Thoracic aorta (tissue), 2 donors: ENCODE results near the gene INHA. TPM values are rescaled to one million over a fixed set of nuclear protein-coding genes. Genes with fewer than 3 reads are reported as not detected.
A peak's percentile ranks its signal among the peaks of the same experiment; 100 is the strongest.

Source experiments
- ATAC-seq: fragments of 150-250 bp; one replicate; pipeline ENCODE4 v1.8.0; 2017; ENCODE audit warnings: low read depth; ENCODE audit not compliant: insufficient number of reproducible peaks, low FRiP score
- DNase-seq: peaks from one replicate; pipeline ENCODE4 v3.0.0-alpha.2; 2020; ENCODE audit warnings: low spot score
- H3K27ac ChIP-seq, 2 donors: fragments of 200-600 bp; sonication (generic); 1 replicate in 1 of 2; 2 replicates in 1 of 2; pipeline ENCODE4 v1.5.1; 2016; ENCODE audit warnings: mild to moderate bottlenecking in 2 of 2, moderate library complexity in 2 of 2
- H3K27me3 ChIP-seq: fragments of 200-600 bp; sonication (generic); replicated peaks from 2 replicates; pipeline ENCODE4 v1.6.0; 2016; ENCODE audit warnings: mild to moderate bottlenecking; ENCODE audit not compliant: insufficient read depth
- H3K36me3 ChIP-seq: fragments of 200-600 bp; sonication (generic); one replicate; pipeline ENCODE4 v1.5.1; 2016
- H3K4me1 ChIP-seq, 2 donors: fragments of 200-600 bp; sonication (generic); 1 replicate in 1 of 2; 2 replicates in 1 of 2; pipeline versions ENCODE4 v1.5.1 to v1.6.0; 2016; ENCODE audit warnings: low read depth in 2 of 2, mild to moderate bottlenecking in 1 of 2; ENCODE audit not compliant: control insufficient read depth in 1 of 2
- H3K4me3 ChIP-seq: fragments of 200-600 bp; sonication (generic); 2 replicates; pipeline ENCODE4 v1.5.1; 2016; ENCODE audit warnings: mild to moderate bottlenecking
- H3K9me3 ChIP-seq: fragments of 200-600 bp; sonication (generic); 2 replicates; pipeline ENCODE4 v1.5.1; 2016
- total RNA-seq, 2 donors: library from RNA; depleted of rRNA; stranded (reverse); fragments of >200 nt; gene quantifications; one replicate each; pipeline versions ENCODE4 v1.1.0 to v1.2.3, GENCODE V29; 2016
- TF ChIP-seq, protein P1 (sequence below): fragments of 200-600 bp; sonication (generic); IDR thresholded peaks from one replicate; pipeline ENCODE4 v1.5.1; 2019; ENCODE audit warnings: antibody characterized with exemption

Gene INHA, protein sequence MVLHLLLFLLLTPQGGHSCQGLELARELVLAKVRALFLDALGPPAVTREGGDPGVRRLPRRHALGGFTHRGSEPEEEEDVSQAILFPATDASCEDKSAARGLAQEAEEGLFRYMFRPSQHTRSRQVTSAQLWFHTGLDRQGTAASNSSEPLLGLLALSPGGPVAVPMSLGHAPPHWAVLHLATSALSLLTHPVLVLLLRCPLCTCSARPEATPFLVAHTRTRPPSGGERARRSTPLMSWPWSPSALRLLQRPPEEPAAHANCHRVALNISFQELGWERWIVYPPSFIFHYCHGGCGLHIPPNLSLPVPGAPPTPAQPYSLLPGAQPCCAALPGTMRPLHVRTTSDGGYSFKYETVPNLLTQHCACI
- total RNA-seq, result 1 to 10 TPM; 1.2 to 1.6 TPM

DNA sequence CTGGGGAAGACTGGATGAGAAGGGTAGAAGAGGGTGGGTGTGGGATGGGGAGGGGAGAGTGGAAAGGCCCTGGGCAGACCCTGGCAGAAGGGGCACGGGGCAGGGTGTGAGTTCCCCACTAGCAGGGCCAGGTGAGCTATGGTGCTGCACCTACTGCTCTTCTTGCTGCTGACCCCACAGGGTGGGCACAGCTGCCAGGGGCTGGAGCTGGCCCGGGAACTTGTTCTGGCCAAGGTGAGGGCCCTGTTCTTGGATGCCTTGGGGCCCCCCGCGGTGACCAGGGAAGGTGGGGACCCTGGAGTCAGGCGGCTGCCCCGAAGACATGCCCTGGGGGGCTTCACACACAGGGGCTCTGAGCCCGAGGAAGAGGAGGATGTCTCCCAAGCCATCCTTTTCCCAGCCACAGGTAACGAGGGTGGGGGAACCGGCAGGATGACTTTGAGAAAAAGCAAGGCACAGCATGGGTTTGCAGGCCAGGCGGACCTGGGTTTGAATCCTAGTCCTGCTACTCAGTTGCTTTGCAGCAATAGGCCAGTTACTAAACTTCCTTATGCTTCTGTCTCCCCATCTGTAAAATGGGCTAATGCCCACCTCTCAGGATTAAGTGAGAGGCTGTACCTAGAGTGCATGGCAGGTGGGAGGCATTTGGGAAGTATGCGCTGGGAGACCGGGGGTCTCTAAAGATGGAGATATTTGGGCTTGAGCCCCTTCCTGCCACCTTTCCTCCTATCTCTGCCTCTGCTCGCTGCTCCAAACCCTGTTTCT, at the start of gene INHA:
TSS of gene INHA (plus strand) at position 74 of the 765 bp plus-strand sequence. CDS start at position 139, 65 bp downstream.
- Histone ChIP-seq H3K36me3 (peaks cover 3% of the 10 kb centered on the region), H3K27ac (peak within 1 kb of the TSS; percentile 82 to 93), H3K4me1 (peaks cover 7 to 18% of the 10 kb centered on the region in 2 donors), H3K9me3 (no peaks in the 10 kb centered on the region), H3K27me3 (no peaks in the 10 kb centered on the region), H3K4me3 (peak within 1 kb of the TSS; percentile 89)
- DNase-seq (no peak), ATAC-seq (no peak)
- TF ChIP-seq, protein P1, sequence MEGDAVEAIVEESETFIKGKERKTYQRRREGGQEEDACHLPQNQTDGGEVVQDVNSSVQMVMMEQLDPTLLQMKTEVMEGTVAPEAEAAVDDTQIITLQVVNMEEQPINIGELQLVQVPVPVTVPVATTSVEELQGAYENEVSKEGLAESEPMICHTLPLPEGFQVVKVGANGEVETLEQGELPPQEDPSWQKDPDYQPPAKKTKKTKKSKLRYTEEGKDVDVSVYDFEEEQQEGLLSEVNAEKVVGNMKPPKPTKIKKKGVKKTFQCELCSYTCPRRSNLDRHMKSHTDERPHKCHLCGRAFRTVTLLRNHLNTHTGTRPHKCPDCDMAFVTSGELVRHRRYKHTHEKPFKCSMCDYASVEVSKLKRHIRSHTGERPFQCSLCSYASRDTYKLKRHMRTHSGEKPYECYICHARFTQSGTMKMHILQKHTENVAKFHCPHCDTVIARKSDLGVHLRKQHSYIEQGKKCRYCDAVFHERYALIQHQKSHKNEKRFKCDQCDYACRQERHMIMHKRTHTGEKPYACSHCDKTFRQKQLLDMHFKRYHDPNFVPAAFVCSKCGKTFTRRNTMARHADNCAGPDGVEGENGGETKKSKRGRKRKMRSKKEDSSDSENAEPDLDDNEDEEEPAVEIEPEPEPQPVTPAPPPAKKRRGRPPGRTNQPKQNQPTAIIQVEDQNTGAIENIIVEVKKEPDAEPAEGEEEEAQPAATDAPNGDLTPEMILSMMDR, result no peak

DNA sequence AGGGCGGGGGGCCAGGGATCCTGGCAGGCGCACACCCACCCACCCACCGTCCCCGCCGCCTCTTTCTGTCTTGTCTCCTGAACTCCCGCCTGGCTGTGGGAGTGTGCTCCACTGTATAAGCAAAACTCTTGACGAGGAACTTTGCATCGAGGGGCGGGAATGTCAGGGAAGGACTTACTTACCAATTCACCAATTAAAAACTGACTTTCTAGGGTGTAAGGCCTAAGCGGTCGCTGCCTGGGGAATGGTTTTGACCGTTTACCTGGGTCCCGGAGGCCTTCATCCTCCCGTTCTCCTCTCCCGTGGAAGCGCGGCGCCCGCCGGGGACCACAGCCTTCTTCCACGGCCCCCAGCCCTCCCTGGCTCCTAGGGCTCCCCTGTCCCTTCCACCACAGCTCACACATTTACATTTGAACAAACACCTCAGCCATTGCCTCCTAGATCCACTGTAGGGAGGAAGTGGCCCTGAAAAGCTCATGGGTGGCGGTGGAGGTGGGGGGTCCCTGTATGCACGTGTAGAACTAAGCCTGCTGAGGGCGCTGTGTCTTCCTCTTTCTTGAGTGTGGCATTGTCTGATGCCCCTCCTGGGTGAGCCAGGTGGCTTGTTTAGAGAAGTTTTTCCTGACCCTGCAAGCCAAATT, 49.0 kb upstream of the INHA start:
- no peaks in the 10 kb centered on the region for H3K27me3 ChIP-seq
- H3K9me3 ChIP-seq, result no peaks in the 10 kb centered on the region
- TF ChIP-seq, protein P1, result no peak
- DNase-seq (no peak), ATAC-seq (no peak)
- no peaks in the 10 kb centered on the region for H3K36me3 ChIP-seq
- peaks cover 0 to 25% of the 10 kb centered on the region in 2 donors for H3K4me1 ChIP-seq
- peak overlapping the region; percentile 66 for H3K4me3 ChIP-seq
- no peak overlapping the region for H3K27ac ChIP-seq

DNA sequence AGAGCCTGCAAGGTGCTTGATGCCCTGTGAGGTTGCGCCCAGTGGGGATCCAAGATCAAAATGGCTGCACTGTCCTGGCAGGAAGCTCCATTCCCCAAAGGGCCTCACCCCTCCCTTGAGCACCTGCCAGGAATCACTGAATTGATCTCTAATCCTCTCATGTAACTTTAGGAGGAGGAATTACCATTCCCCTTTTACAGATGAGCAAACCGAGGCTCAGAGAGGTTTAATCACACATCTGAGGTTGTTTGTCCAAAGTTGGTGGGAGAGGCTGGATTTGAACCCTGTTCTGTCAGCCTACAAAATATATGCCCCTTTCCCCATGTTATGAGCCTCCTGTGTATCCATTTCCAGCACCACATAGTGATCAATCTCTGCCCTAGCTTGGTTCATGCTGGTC, 47.3 kb upstream of the INHA start:
- no peak for DNase-seq
- no peak for ATAC-seq
- Histone ChIP-seq H3K27ac (no peak overlapping the region), H3K36me3 (no peaks in the 10 kb centered on the region), H3K4me3 (no peak overlapping the region), H3K27me3 (no peaks in the 10 kb centered on the region), H3K9me3 (no peaks in the 10 kb centered on the region), H3K4me1 (peaks cover 0 to 29% of the 10 kb centered on the region in 2 donors)
- TF ChIP-seq, protein P1, result no peak

- no peak for ATAC-seq
- no peak overlapping the region for H3K4me3 ChIP-seq
- H3K4me1 ChIP-seq, result peaks cover 0 to 34% of the 10 kb centered on the region in 2 donors
- H3K27me3 ChIP-seq, result no peaks in the 10 kb centered on the region
- H3K9me3 ChIP-seq, result no peaks in the 10 kb centered on the region
- TF ChIP-seq, protein P1, result no peak
- no peaks in the 10 kb centered on the region for H3K36me3 ChIP-seq
- H3K27ac ChIP-seq, result no peak overlapping the region
- no peak for DNase-seq
These were observed 46.4 kb upstream of the INHA start for GRCh38 chr2:219525533-219526232.
